Hematopoietic multipotent progenitor cell treated with erythropoietin and hydrocortisone succinate and interleukin-3 and kit ligand, for 15 days (in vitro differentiated cells): ENCODE results near the gene NUDT17.

Source experiments
- DNase-seq: peaks from one replicate; pipeline ENCODE4 v3.0.0-alpha.2; 2015; ENCODE audit warnings: low spot score

NUDT17 gene

GRCh38 chr1:145891143-145891542 is 45.7 kb downstream of the NUDT17 start:
- DNase-seq: no peak

- peak; percentile 76 for DNase-seq
Observed at GRCh38 chr1:145891587-145892485, 46.4 kb downstream of the NUDT17 start.

- peak; percentile 63 for DNase-seq
Observed at GRCh38 chr1:145892486-145893087, 47.2 kb downstream of the NUDT17 start.

- DNase-seq: no peak
Observed at GRCh38 chr1:145893306-145894055, 48.1 kb downstream of the NUDT17 start.

- DNase-seq: no peak
Observed at GRCh38 chr1:145895471-145895870, 50.0 kb downstream of the NUDT17 start.

GRCh38 chr1:145897969-145898368 is 52.5 kb downstream of the NUDT17 start:
- DNase-seq: no peak
